Sciatic nerve (tissue), 2 donors: ENCODE data around the gene LRP5. TPM values are rescaled to one million over a fixed set of nuclear protein-coding genes. Genes with fewer than 3 reads are reported as not detected.
A peak's percentile ranks its signal among the peaks of the same experiment; 100 is the strongest.

Experiments
- ATAC-seq: fragments of 200-7000 bp; cut with Tn5 transposase; one replicate; pipeline ENCODE4 v1.9.1; 2020; ENCODE audit warnings: mild to moderate bottlenecking, moderate library complexity
- DNase-seq: peaks from one replicate; pipeline ENCODE4 v3.0.0-alpha.2; 2020; ENCODE audit warnings: low spot score
- intact Hi-C: fragments of 100-400 bp; cut with DNase I; formaldehyde crosslinking; loops from one replicate; pipeline ENCODE4 v1.14.2; 2022
- total RNA-seq: library from RNA; stranded (reverse); fragmentation: NEBNext Ultra II Directional; extraction: Animal tissue kit (Norgen Biotek cat#: 25700); gene quantifications from one replicate; pipeline ENCODE4 v1.2.1, GENCODE V29; 2021
- donor health status: DM: no; HTN: no; CAD: no.
- donor health status: DM: no; HTN: no; CAD: no.

LRP5 gene
- total RNA-seq, 1 donor from 2014 or later, result 55.2 TPM

DNA sequence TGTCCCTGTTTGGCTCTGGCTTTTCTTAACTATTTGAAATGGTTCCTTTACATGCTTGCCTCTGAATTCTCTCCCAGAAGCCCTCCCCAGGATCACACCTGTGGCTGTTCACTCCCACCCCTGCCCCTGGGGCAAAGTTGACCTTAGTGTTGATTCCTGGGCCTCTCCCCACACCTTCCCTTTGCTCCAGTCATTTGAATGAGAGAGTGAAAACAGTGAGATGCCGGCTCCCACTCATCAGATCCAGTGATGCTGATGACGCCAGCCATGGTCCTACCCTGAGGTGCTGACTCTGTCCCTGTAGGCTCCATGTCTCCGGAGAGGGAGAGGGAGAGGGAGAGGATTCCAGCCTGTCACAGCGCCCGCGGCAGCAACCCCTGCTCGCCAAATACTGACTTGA is 40.7 kb downstream of the LRP5 start:
- no peak for ATAC-seq
- no peak for DNase-seq
- intact Hi-C loops, result no loop called here

DNA sequence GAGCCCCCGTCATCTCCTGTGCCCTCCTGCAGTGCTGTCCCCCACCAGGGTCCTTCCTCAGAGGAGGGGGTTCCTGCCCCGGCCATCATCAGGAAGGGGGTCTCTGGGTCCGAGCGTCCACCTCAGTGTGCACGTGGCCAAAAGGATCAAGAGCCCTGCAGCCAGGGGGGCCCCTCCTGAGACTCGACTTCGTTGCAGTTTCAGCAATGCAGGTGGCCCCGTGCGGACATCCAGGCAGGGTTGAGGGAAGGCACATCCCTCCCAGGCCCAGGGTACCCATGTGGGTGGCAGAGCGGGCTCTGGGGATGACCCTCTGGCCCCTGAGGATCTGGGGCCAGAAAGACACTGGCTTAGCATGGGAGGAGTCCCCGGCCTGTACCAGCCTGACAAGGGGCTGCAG is 41.3 kb downstream of the LRP5 start:
- no peak for DNase-seq
- peak; percentile 24 for ATAC-seq
- intact Hi-C loops, result no loop called here

DNA sequence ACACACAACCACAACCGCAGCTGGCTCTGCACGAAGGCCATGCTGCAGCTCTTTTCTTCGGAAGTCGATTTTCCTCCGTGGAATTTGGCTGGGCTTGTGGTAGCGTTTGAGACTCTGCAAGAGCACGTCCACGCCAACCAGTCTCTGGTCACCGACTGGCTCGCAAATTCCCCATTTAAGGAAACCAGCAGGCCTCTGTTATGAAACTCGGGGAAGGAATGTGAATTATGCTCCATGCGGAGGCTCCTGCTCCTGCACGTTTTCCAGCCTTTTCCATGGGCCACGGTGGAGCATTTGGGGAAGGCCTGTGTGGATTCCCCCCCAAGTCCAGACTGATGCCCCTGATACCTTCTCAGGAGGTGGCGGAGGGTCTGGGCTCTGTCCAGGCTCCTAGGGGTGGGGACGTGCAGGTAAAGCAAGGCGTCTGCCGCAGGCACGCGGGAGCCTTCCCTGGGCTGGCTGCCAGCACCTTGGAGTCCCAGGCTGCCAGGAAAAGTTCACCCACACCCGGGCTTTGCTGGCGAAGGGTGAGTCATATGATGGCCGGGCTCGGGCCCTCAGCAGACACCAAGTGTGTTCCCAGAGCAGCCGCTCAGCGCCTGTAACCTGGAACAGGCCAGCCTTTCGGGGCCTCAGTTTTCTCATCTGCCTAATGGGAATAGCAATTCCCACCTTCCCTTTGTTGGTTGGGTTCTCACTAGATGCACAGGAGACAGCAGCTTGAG is 41.9 kb downstream of the LRP5 start:
- intact Hi-C loops, result no loop called here
- DNase-seq (peak; percentile 85), ATAC-seq (peak; percentile 88)

DNA sequence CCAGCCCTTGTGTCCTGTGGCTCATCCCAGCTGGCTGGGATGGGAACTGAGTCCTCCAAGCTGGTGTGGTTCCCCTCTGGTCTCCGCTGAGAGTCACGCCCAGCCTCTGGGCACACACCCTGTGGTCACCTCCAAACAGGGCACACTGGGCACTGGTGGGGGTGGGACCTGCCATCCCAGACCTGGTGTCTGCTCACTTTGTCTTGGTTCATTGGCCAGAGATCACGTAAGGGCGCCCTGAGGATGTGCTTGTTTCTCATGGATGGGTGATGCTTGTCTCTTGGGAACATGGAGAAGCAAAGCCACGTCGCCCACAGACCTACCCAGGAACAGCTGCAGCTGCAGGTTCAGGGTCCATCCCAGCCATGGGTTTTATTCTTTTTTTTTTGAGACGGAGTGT is 43.1 kb downstream of the LRP5 start:
- ATAC-seq (no peak), DNase-seq (no peak)
- intact Hi-C loops, result no loop called here

- DNase-seq (no peak), ATAC-seq (no peak)
- intact Hi-C loops, result no loop called here
Observed at GRCh38 chr11:68357568-68357967, 45.2 kb downstream of the LRP5 start.

GRCh38 chr11:68358416-68358815 is 46.0 kb downstream of the LRP5 start:
- no peak for ATAC-seq
- no peak for DNase-seq
- intact Hi-C loops, result no loop called here

- no peak for DNase-seq
- no peak for ATAC-seq
- intact Hi-C loops, result no loop called here
Observed at GRCh38 chr11:68361702-68362101, 49.3 kb downstream of the LRP5 start.

GRCh38 chr11:68362801-68363379 is 50.5 kb downstream of the LRP5 start:
- intact Hi-C loops, result no loop called here
- ATAC-seq, result no peak

GRCh38 chr11:68363776-68364175 is 51.4 kb downstream of the LRP5 start:
- no peak for DNase-seq
- no peak for ATAC-seq
- intact Hi-C loops, result no loop called here

More at GRCh38 chr11:68362801-68363379, 50.5 kb downstream of the LRP5 start:
- no peak for DNase-seq

DNA sequence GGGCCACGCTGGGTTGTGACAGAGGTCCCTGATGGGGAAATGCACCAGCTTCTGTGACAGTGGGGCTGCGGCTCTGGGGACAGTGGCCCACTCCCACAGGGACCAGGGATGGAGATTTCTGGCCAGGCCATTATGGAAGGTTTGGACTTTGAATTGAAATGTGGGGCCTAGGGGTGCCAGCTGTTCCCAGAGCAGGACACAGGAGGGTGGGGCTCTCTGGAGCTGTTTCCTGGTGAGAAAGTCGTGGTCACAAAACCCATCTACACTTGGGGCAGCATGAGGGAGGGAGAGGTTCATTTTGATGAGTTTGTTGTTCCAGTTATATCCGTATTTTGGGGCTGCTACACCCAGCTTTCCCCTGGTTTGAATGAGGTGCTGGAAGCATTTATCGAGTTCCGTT is 52.2 kb downstream of the LRP5 start:
- ATAC-seq (no peak), DNase-seq (no peak)
- intact Hi-C loops, result no loop called here

GRCh38 chr11:68365943-68366435 is 53.6 kb downstream of the LRP5 start:
- DNase-seq, result no peak
- intact Hi-C loops, result no loop called here
- no peak for ATAC-seq

- intact Hi-C loops, result no loop called here
- DNase-seq (no peak), ATAC-seq (no peak)
Observed at GRCh38 chr11:68367252-68367651, 54.9 kb downstream of the LRP5 start.

DNA sequence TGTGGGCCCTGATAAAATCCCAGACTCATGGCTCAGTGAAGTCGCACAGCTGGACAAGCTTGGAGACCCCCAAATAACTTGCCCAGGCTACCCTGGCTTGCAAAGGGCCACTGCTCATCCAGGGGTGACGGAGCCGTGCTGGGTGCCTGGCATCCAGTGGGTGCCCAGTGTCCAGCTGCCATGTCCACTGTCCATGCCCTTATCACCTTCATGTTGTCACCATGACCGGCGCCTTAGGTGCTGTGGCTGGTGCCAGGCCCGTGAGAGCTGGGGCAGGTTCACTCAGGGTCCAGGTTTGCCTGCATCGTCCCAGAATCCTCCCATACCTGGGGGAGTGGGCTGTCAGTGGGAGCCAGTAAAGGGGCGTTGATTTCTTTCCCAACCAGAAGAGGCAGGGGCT is 57.4 kb downstream of the LRP5 start:
- intact Hi-C loops, result loop anchor here (5.0 kb wide), 1 partner anchor 57 kb away; the partner anchor contains the start of gene LRP5
- ATAC-seq, result no peak

GRCh38 chr11:68370211-68371111 is 58.1 kb downstream of the LRP5 start:
- intact Hi-C loops, result loop anchor here (5.0 kb wide), 1 partner anchor 58 kb away; the partner anchor contains the start of gene LRP5
- DNase-seq, result no peak
- no peak for ATAC-seq

More for the DNA sequence above, 57.4 kb downstream of the LRP5 start:
- DNase-seq, result no peak

GRCh38 chr11:68371171-68372041 is 59.0 kb downstream of the LRP5 start:
- intact Hi-C loops, result loop anchor here (5.0 kb wide), 1 partner anchor 59 kb away; the partner anchor contains the start of gene LRP5
- no peak for DNase-seq
- ATAC-seq, result no peak

DNA sequence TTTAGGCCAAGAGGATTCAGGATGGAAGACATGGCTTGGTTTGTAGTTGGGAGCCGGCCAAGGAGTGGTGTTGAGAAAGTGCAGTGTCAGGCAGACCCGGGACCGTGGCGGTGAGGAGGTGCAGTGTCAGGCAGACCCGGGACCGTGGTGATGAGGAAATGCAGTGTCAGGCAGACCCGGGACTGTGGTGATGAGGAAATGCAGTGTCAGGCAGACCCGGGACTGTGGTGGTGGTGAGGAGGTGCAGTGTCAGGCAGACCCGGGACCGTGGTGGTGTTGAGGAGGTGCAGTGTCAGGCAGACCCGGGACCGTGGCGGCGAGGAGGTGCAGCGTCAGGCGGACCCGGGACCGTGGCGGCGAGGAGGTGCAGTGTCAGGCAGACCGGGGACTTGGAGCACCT is 59.7 kb downstream of the LRP5 start:
- no peak for ATAC-seq
- DNase-seq, result no peak
- intact Hi-C loops, result loop anchor here (5.0 kb wide), 1 partner anchor 60 kb away; the partner anchor contains the start of gene LRP5

- DNase-seq (no peak), ATAC-seq (peak; percentile 3)
- intact Hi-C loops, result loop anchor here (5.0 kb wide), 1 partner anchor 60 kb away; the partner anchor contains the start of gene LRP5
Observed at GRCh38 chr11:68372625-68373024, 60.2 kb downstream of the LRP5 start.

DNA sequence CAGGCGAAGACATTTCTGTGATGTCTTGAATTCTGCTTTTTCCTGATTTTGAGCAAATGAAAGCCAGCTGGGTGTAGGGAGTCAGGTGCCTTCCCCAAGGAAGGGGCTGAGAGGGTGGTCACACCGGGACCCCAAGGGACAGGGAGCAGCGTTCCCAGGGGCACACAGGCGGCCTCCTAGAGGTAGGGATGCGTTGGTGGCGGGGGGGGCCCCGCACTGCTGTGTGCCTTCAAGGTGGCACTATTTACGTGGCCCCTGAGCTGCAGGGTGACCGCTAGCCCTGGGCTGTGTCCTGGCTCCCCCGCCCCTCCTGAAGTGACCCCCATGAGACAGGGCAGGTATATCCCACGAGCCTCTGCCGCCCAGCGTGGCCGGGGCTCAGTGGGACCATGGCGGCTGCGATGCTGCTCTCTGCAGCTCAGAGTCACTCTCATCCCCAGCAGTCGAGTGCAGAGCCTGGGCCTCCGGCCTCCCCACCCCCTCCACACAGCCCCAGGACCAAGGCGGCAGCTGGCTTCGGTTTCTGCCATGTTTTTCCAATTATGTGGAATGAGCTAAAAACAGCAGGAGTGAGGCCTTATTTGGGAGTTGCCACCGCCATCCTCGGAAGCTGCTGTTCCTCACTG is 60.9 kb downstream of the LRP5 start:
- ATAC-seq (peak; percentile 84), DNase-seq (no peak)
- intact Hi-C loops, result loop anchor here (5.0 kb wide), 1 partner anchor 61 kb away; the partner anchor contains the start of gene LRP5
